Transverse colon (tissue), 4 donors: ENCODE results near the gene PRKCA. TPM values are rescaled to one million over a fixed set of nuclear protein-coding genes. Genes with fewer than 3 reads are reported as not detected.
A peak's percentile ranks its signal among the peaks of the same experiment; 100 is the strongest.

Experiments
- DNase-seq: peaks from one replicate; pipeline ENCODE4 v3.0.0-alpha.2; 2019
- H3K27ac ChIP-seq, 4 donors: fragments of 200-600 bp; sonication (generic); 2 replicates each; pipeline ENCODE4 v1.5.1; 2016 to 2018; ENCODE audit warnings: inconsistent platforms in 4 of 4
- H3K27me3 ChIP-seq: fragments of 200-600 bp; sonication (generic); 2 replicates; pipeline ENCODE4 v1.5.1; 2017; ENCODE audit warnings: inconsistent platforms
- H3K36me3 ChIP-seq, 4 donors: fragments of 200-600 bp; sonication (generic); 2 replicates each; pipeline ENCODE4 v1.5.1; 2017 to 2019; ENCODE audit warnings: inconsistent platforms in 4 of 4
- H3K4me1 ChIP-seq, 4 donors: fragments of 200-600 bp; sonication (generic); 2 replicates each; pipeline ENCODE4 v1.5.1; 2017 to 2020; ENCODE audit warnings: inconsistent platforms in 4 of 4
- H3K4me3 ChIP-seq, 4 donors: fragments of 200-600 bp; sonication (generic); 1 replicate in 1 of 4; 2 replicates in 3 of 4; pipeline versions ENCODE4 v1.5.1 to v1.6.1; 2017 to 2019; ENCODE audit warnings: inconsistent platforms in 4 of 4
- H3K9me3 ChIP-seq, 2 donors: fragments of 200-600 bp; sonication (generic); 2 replicates each; pipeline ENCODE4 v1.5.1; 2017 to 2019; ENCODE audit warnings: inconsistent platforms in 2 of 2
- CTCF ChIP-seq, 5 experiments: fragments of 200-600 bp in 3 of 5; fragments of 450-650 bp in 2 of 5; sonication (generic) in 3 of 5; IDR thresholded peaks; 1 replicate in 2 of 5; 2 replicates in 3 of 5; pipeline ENCODE4 v1.5.1; 2016 to 2017; ENCODE audit warnings: antibody characterized with exemption in 5 of 5, inconsistent platforms in 3 of 5, mild to moderate bottlenecking in 2 of 5, moderate library complexity in 1 of 5
- EP300 ChIP-seq: sonication (generic); formaldehyde crosslinking; IDR thresholded peaks from one replicate; pipeline ENCODE4 v1.6.1; 2017; ENCODE audit warnings: antibody characterized with exemption, low read depth
- POLR2A ChIP-seq: fragments of 450-650 bp; IDR thresholded peaks from one replicate; pipeline ENCODE4 v1.6.1; 2016; ENCODE audit warnings: antibody characterized with exemption, mild to moderate bottlenecking, moderate library complexity
- POLR2AphosphoS5 ChIP-seq, 3 donors: sonication (generic); formaldehyde crosslinking; IDR thresholded peaks; one replicate each; pipeline ENCODE4 v1.6.1; 2016; ENCODE audit warnings: antibody characterized with exemption in 3 of 3
- WGBS, 2 donors: methylation state at CpG; one replicate each; pipeline ENCODE4 v1.1.5; 2018; ENCODE audit warnings: low coverage in 1 of 2; 5-methylcytosine and 5-hydroxymethylcytosine counted together
- in situ Hi-C, 4 donors: fragments of 200-750 bp; cut with MboI; loops; one replicate each; pipeline versions ENCODE4 v1.15.0 to v1.15.1; 2017; ENCODE audit warnings: low sequenced_read_pairs in 3 of 4, low pct_ligation_motif_present in 1 of 4, low pct_unique_long_range_greater_than_20kb in 1 of 4
- intact Hi-C: fragments of 100-400 bp; cut with DNase I; formaldehyde crosslinking; loops from one replicate; pipeline ENCODE4 v1.15.1; 2023; ENCODE audit warnings: low total_unique reads
- total RNA-seq, 4 donors: library from RNA; depleted of rRNA; stranded (reverse); fragments of >200 nt; gene quantifications; one replicate each; pipeline ENCODE4 v1.1.0, GENCODE V29; 2016

Gene PRKCA
- total RNA-seq, 4 donors from 2014 or later, result 16.1 to 49.7 (median 31.7) TPM

GRCh38 chr17:66542967-66543520 is 240.6 kb downstream of the PRKCA start:
- Histone ChIP-seq H3K4me3 (no peak overlapping the region), H3K9me3 (no peaks in the 10 kb centered on the region), H3K27me3 (no peaks in the 10 kb centered on the region), H3K27ac (peak overlapping the region in 3 of 4 donors; percentile 22 to 61 (median 55)), H3K4me1 (peaks cover 13 to 58% (median 39%) of the 10 kb centered on the region in 4 donors), H3K36me3 (no peaks in the 10 kb centered on the region)
- DNase-seq, result no peak
- in situ Hi-C loops (no loop called here), intact Hi-C loops (no loop called here)
- 79 to 87% methylated on average over 3 of the region's 3 CpGs for WGBS, 2 donors
- no peak for TF ChIP-seq CTCF (IDR thresholded peaks at IDR 0.05)
- TF ChIP-seq POLR2AphosphoS5 (IDR thresholded peaks at IDR 0.05), result no peak
- no peak for TF ChIP-seq EP300
- no peak for TF ChIP-seq POLR2A

- in situ Hi-C loops, result no loop called here
- H3K27me3 ChIP-seq, result no peaks in the 10 kb centered on the region
- H3K9me3 ChIP-seq, result no peaks in the 10 kb centered on the region
- peaks cover 13 to 59% (median 42%) of the 10 kb centered on the region in 4 donors for H3K4me1 ChIP-seq
- WGBS, 2 donors, result 70 to 89% methylated on average over 2 of the region's 2 CpGs
- no peaks in the 10 kb centered on the region for H3K36me3 ChIP-seq
- no peak overlapping the region for H3K4me3 ChIP-seq
- intact Hi-C loops, result no loop called here
- no peak for TF ChIP-seq POLR2A
- no peak for TF ChIP-seq POLR2AphosphoS5 (IDR thresholded peaks at IDR 0.05)
- TF ChIP-seq EP300, result no peak
- no peak for TF ChIP-seq CTCF (IDR thresholded peaks at IDR 0.05)
- DNase-seq, result no peak
- H3K27ac ChIP-seq, result peak overlapping the region in 1 of 4 donors; percentile 21
Measured at GRCh38 chr17:66543526-66543925, 241.1 kb downstream of the PRKCA start.

- in situ Hi-C loops, result no loop called here
- no peak for DNase-seq
- peaks cover 12 to 52% (median 34%) of the 10 kb centered on the region in 4 donors for H3K4me1 ChIP-seq
- TF ChIP-seq POLR2AphosphoS5 (IDR thresholded peaks at IDR 0.05), result no peak
- no peak for TF ChIP-seq POLR2A
- no peak for TF ChIP-seq CTCF (IDR thresholded peaks at IDR 0.05)
- no peak for TF ChIP-seq EP300
- no peak overlapping the region for H3K4me3 ChIP-seq
- H3K27me3 ChIP-seq, result no peaks in the 10 kb centered on the region
- intact Hi-C loops, result no loop called here
- WGBS, 2 donors, result 73 to 88% methylated on average over 2 of the region's 2 CpGs
- no peaks in the 10 kb centered on the region for H3K9me3 ChIP-seq
- H3K27ac ChIP-seq, result no peak overlapping the region
- H3K36me3 ChIP-seq, result no peaks in the 10 kb centered on the region
Measured at GRCh38 chr17:66545918-66546317, 243.5 kb downstream of the PRKCA start.

GRCh38 chr17:66547151-66547865 is 244.9 kb downstream of the PRKCA start:
- Histone ChIP-seq H3K36me3 (no peaks in the 10 kb centered on the region), H3K4me1 (peaks cover 0 to 38% (median 21%) of the 10 kb centered on the region in 4 donors), H3K9me3 (no peaks in the 10 kb centered on the region), H3K27ac (peak overlapping the region; percentile 8 to 66 (median 55)), H3K4me3 (no peak overlapping the region), H3K27me3 (no peaks in the 10 kb centered on the region)
- WGBS, 2 donors, result 54 to 55% methylated on average over 3 of the region's 3 CpGs
- TF ChIP-seq POLR2AphosphoS5 (IDR thresholded peaks at IDR 0.05) (no peak), POLR2A (no peak), CTCF (IDR thresholded peaks at IDR 0.05) (no peak), EP300 (no peak)
- in situ Hi-C loops (no loop called here), intact Hi-C loops (no loop called here)
- no peak for DNase-seq
